Brain microvascular endothelial cell (primary cell): ENCODE measurements around the gene ISLR2.
"Not testable (repeated sequence)": the region's sequence is repeated elsewhere in the genome, so short reads cannot be mapped to it uniquely, and the experiment has no call there.

Experiments used
- DNase-seq: peaks from one replicate; pipeline ENCODE4 v3.0.0-alpha.2; 2020
- H3K27ac ChIP-seq: fragments of 250-450 bp; sonication (Bioruptor Pico); 2 replicates; pipeline ENCODE4 v1.5.1; 2020; ENCODE audit warnings: mild to moderate bottlenecking, moderate library complexity
- H3K27me3 ChIP-seq: fragments of 250-450 bp; sonication (Bioruptor Pico); replicated peaks from 2 replicates; pipeline ENCODE4 v1.5.1; 2020; ENCODE audit warnings: mild to moderate bottlenecking
- H3K36me3 ChIP-seq: fragments of 250-450 bp; sonication (Bioruptor Pico); replicated peaks from 2 replicates; pipeline ENCODE4 v1.5.1; 2020; ENCODE audit warnings: mild to moderate bottlenecking
- H3K4me3 ChIP-seq: 2 replicates; pipeline ENCODE4 v1.5.1; 2011; ENCODE audit warnings: low read depth, mild to moderate bottlenecking, control low read depth, low read length, moderate library complexity
- CTCF ChIP-seq: IDR thresholded peaks from 2 replicates; pipeline ENCODE4 v1.5.1; 2011; ENCODE audit warnings: low read depth, mild to moderate bottlenecking, moderate library complexity, low read length, control low read depth, inconsistent platforms; ENCODE audit errors: missing control alignments
- in situ Hi-C: cut with HindIII; loops from 2 replicates; pipeline ENCODE4 v1.10.0; 2017; ENCODE audit warnings: low sequenced_read_pairs, low pct_ligation_motif_present

The ISLR2 gene

GRCh38 chr15:74155766-74156417, 25.5 kb downstream of the ISLR2 start:
- no peak overlapping the region for H3K27ac ChIP-seq

GRCh38 chr15:74156678-74157411, 26.5 kb downstream of the ISLR2 start:
- in situ Hi-C loops: no loop called here
- Histone ChIP-seq H3K36me3 (no peaks in the 10 kb centered on the region), H3K27ac (no peak overlapping the region), H3K27me3 (no peaks in the 10 kb centered on the region), H3K4me3 (no peak overlapping the region)
- no peak for TF ChIP-seq CTCF
- no peak for DNase-seq

More at GRCh38 chr15:74155766-74156417, 25.5 kb downstream of the ISLR2 start:
- DNase-seq: no peak
- H3K27me3 ChIP-seq: no peaks in the 10 kb centered on the region
- H3K4me3 ChIP-seq: no peak overlapping the region
- H3K36me3 ChIP-seq: no peaks in the 10 kb centered on the region
- in situ Hi-C loops: no loop called here
- TF ChIP-seq CTCF: no peak

GRCh38 chr15:74157868-74158827, 27.8 kb downstream of the ISLR2 start:
- no peaks in the 10 kb centered on the region for H3K27me3 ChIP-seq
- H3K4me3 ChIP-seq: no peak overlapping the region
- H3K36me3 ChIP-seq: no peaks in the 10 kb centered on the region
- DNase-seq: no peak
- no peak overlapping the region for H3K27ac ChIP-seq
- no peak for TF ChIP-seq CTCF
- in situ Hi-C loops: no loop called here

- Histone ChIP-seq H3K27me3 (no peaks in the 10 kb centered on the region), H3K36me3 (no peaks in the 10 kb centered on the region), H3K4me3 (no peak overlapping the region), H3K27ac (no peak overlapping the region)
- no peak for DNase-seq
- in situ Hi-C loops: no loop called here
- TF ChIP-seq CTCF: no peak
These were observed 28.7 kb downstream of the ISLR2 start for GRCh38 chr15:74158855-74159650.

- Histone ChIP-seq H3K4me3 (no peak overlapping the region), H3K27me3 (no peaks in the 10 kb centered on the region), H3K36me3 (no peaks in the 10 kb centered on the region), H3K27ac (no peak overlapping the region)
- no peak for TF ChIP-seq CTCF
- no peak for DNase-seq
- in situ Hi-C loops: no loop called here
These were observed 29.4 kb downstream of the ISLR2 start for GRCh38 chr15:74159773-74160172.

- in situ Hi-C loops, H3K4me3 ChIP-seq, H3K36me3 ChIP-seq, H3K27me3 ChIP-seq, DNase-seq, H3K27ac ChIP-seq: not testable (repeated sequence)
These were observed 30.0 kb downstream of the ISLR2 start for GRCh38 chr15:74160390-74160789.

- in situ Hi-C loops, H3K27me3 ChIP-seq, H3K4me3 ChIP-seq, H3K27ac ChIP-seq, DNase-seq, H3K36me3 ChIP-seq: not testable (repeated sequence)
These were observed 31.8 kb downstream of the ISLR2 start for GRCh38 chr15:74162195-74162536.
